Calu3 (cell line): Measurements from ENCODE around the gene YBX1. TPM values are rescaled to one million over a fixed set of nuclear protein-coding genes. Genes with fewer than 3 reads are reported as not detected.
"Not testable (repeated sequence)": the region's sequence is repeated elsewhere in the genome, so short reads cannot be mapped to it uniquely, and the experiment has no call there.

Experiments used
- BruUV-seq: library from RNA; stranded (reverse); fragments of 400-500 nt; replicated peaks from 2 replicates; lab custom pipeline; 2021; lab: Mats Ljungman, UMichigan
- CTCF ChIA-PET: fragments of 300-600 bp; sonication (Branson Sonifier 250); formaldehyde crosslinking; loops from one replicate; lab custom pipeline; 2022; ENCODE audit warnings: antibody characterized with exemption; lab: Charles Lee
- DNase-seq: peaks from one replicate; pipeline ENCODE4 v3.0.0; 2022
- H3K27ac Mint-ChIP-seq: one replicate; pipeline ENCODE4 v1.8.0; 2022; ENCODE audit warnings: mixed read lengths; ENCODE audit not compliant: unreplicated experiment
- H3K27me3 Mint-ChIP-seq: one replicate; pipeline ENCODE4 v1.8.0; 2022; ENCODE audit warnings: mixed read lengths; ENCODE audit not compliant: unreplicated experiment
- H3K36me3 Mint-ChIP-seq: one replicate; pipeline ENCODE4 v1.8.0; 2022; ENCODE audit warnings: mild to moderate bottlenecking, moderate library complexity, mixed read lengths; ENCODE audit not compliant: insufficient read depth, unreplicated experiment
- H3K4me1 Mint-ChIP-seq: one replicate; pipeline ENCODE4 v1.8.0; 2022; ENCODE audit warnings: mild to moderate bottlenecking, low read depth, mixed read lengths; ENCODE audit not compliant: unreplicated experiment
- H3K4me3 Mint-ChIP-seq: one replicate; pipeline ENCODE4 v1.8.0; 2022; ENCODE audit warnings: mild to moderate bottlenecking, low read depth, moderate library complexity, mixed read lengths; ENCODE audit not compliant: unreplicated experiment
- H3K9me3 Mint-ChIP-seq: one replicate; pipeline ENCODE4 v1.8.0; 2022; ENCODE audit warnings: low read depth, mixed read lengths; ENCODE audit not compliant: unreplicated experiment
- CTCF ChIP-seq: fragments of 200-600 bp; IDR thresholded peaks from one replicate; pipeline ENCODE4 v1.8.0; 2022; ENCODE audit warnings: antibody characterized with exemption; ENCODE audit not compliant: unreplicated experiment
- intact Hi-C: fragments of 100-400 bp; cut with micrococcal nuclease; formaldehyde crosslinking; loops from one replicate; pipeline ENCODE4 v1.10.0; 2022; ENCODE audit not compliant: unreplicated experiment
- total RNA-seq: library from RNA; stranded (reverse); gene quantifications from 2 replicates; pipeline ENCODE4 v1.2.3, GENCODE V29; 2022

Gene YBX1
- total RNA-seq, 1 experiment from 2014 or later: 937 TPM

- Mint-ChIP-seq H3K9me3 (no peaks in the 10 kb centered on the region), H3K4me1 (peaks cover 31% of the 10 kb centered on the region), H3K36me3 (peaks cover 93% of the 10 kb centered on the region), H3K27me3 (no peaks in the 10 kb centered on the region), H3K27ac (peak overlapping the region; percentile 37), H3K4me3 (no peak overlapping the region)
- no peak for TF ChIP-seq CTCF
- no TSS peak for BruUV-seq
- CTCF ChIA-PET: no interaction called here
- intact Hi-C loops: no loop called here
- no peak for DNase-seq
Observed at GRCh38 chr1:42698081-42698813, 16.0 kb downstream of the YBX1 start.

- Mint-ChIP-seq H3K27ac (peak overlapping the region; percentile 37), H3K27me3 (no peaks in the 10 kb centered on the region), H3K4me1 (peaks cover 22% of the 10 kb centered on the region), H3K9me3 (no peaks in the 10 kb centered on the region), H3K4me3 (no peak overlapping the region), H3K36me3 (peaks cover 97% of the 10 kb centered on the region)
- intact Hi-C loops: no loop called here
- no TSS peak for BruUV-seq
- TF ChIP-seq CTCF: no peak
- CTCF ChIA-PET: no interaction called here
- no peak for DNase-seq
Observed at GRCh38 chr1:42700006-42700405, 17.8 kb downstream of the YBX1 start.

- Mint-ChIP-seq H3K4me3 (no peak overlapping the region), H3K4me1 (peaks cover 11% of the 10 kb centered on the region), H3K27me3 (no peaks in the 10 kb centered on the region), H3K36me3 (peaks cover 90% of the 10 kb centered on the region), H3K27ac (peak overlapping the region; percentile 84), H3K9me3 (no peaks in the 10 kb centered on the region)
- intact Hi-C loops: no loop called here
- TF ChIP-seq CTCF: no peak
- no peak for DNase-seq
- CTCF ChIA-PET: no interaction called here
- BruUV-seq: no TSS peak
Observed at GRCh38 chr1:42703888-42704464, 21.8 kb downstream of the YBX1 start.

- Mint-ChIP-seq H3K4me1 (peaks cover 19% of the 10 kb centered on the region), H3K36me3 (peaks cover 64% of the 10 kb centered on the region)
- H3K27me3 Mint-ChIP-seq, CTCF ChIA-PET, intact Hi-C loops, H3K27ac Mint-ChIP-seq, H3K4me3 Mint-ChIP-seq, BruUV-seq, H3K9me3 Mint-ChIP-seq, DNase-seq: not testable (repeated sequence)
Observed at GRCh38 chr1:42712808-42713207, 30.6 kb downstream of the YBX1 start.

- no peak for DNase-seq
- Mint-ChIP-seq H3K4me3 (no peak overlapping the region), H3K27me3 (no peaks in the 10 kb centered on the region), H3K9me3 (no peaks in the 10 kb centered on the region), H3K36me3 (peaks cover 63% of the 10 kb centered on the region), H3K27ac (no peak overlapping the region), H3K4me1 (peaks cover 19% of the 10 kb centered on the region)
- no peak for TF ChIP-seq CTCF
- BruUV-seq: no TSS peak
- intact Hi-C loops: no loop called here
- CTCF ChIA-PET: no interaction called here
Observed at GRCh38 chr1:42713293-42713692, 31.1 kb downstream of the YBX1 start.

GRCh38 chr1:42714441-42714840 lies 32.2 kb downstream of the YBX1 start:
- CTCF ChIA-PET, DNase-seq, BruUV-seq, intact Hi-C loops, H3K27ac Mint-ChIP-seq, H3K27me3 Mint-ChIP-seq, H3K4me3 Mint-ChIP-seq, H3K9me3 Mint-ChIP-seq: not testable (repeated sequence)
- Mint-ChIP-seq H3K4me1 (peaks cover 19% of the 10 kb centered on the region), H3K36me3 (peaks cover 64% of the 10 kb centered on the region)
